ENCODE data around the gene GATA5. TPM values are rescaled to one million over a fixed set of nuclear protein-coding genes. Genes with fewer than 3 reads are reported as not detected.

GATA5 gene
- total RNA-seq, 1 donor from 2014 or later: not detected

- no peak for DNase-seq (ENCODE audit: low spot score in 2 of 2)
- no peaks in the 10 kb centered on the region for H3K9me3 ChIP-seq
- no peak overlapping the region for H3K27ac ChIP-seq
- H3K27me3 ChIP-seq: no peaks in the 10 kb centered on the region
- no peaks in the 10 kb centered on the region for H3K36me3 ChIP-seq
- H3K4me3 ChIP-seq: no peak overlapping the region
- no peak for TF ChIP-seq CTCF (IDR thresholded peaks at IDR 0.05)
- intact Hi-C loops (cut with DNase I): no loop called here
- no peaks in the 10 kb centered on the region for H3K4me1 ChIP-seq
These were observed 6.4 kb downstream of the GATA5 start for GRCh38 chr20:62469352-62469751.

DNA sequence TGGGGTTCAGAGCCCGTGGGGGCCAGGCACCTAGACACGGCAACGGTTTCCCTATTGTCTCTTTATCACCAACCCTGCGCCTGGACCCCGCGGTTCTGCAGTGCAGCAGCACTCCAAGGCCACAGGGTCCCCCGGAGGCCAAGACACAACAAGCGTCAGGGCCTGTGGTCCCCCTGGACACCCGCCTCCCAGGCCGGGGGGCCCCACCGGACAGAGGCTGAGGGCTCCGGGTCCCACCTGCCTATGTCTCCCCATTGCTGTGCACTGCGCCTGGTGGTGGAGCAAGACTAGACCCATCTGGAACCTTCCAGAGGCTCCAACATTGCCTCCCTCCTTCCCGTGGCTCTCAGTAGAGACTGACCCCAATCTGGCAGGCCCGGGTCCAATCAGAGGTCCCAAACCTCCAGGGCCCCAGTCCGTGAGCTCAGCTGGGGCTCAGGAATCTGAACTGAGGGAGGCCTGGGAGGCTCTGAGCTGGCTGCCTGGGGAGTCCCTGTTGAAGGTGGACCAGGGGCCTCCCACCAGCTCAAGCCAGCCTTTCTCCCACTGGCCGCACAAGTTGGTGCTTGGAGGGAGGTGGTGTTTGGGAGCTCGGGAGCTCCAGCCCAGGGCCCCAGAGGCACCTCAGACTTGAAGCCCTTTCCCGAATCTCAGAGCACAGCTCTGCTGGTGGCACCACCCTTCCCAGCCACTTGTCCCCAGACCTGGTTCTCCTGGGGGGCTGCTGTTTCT is 8.8 kb downstream of the GATA5 start:
- TF ChIP-seq CTCF (IDR thresholded peaks at IDR 0.05): no peak
- Histone ChIP-seq H3K27me3 (no peaks in the 10 kb centered on the region), H3K4me1 (no peaks in the 10 kb centered on the region), H3K9me3 (no peaks in the 10 kb centered on the region), H3K36me3 (no peaks in the 10 kb centered on the region), H3K27ac (no peak overlapping the region), H3K4me3 (no peak overlapping the region)
- intact Hi-C loops (cut with DNase I): no loop called here
- DNase-seq (ENCODE audit: low spot score in 2 of 2): no peak

GRCh38 chr20:62466072-62466760 is 9.6 kb downstream of the GATA5 start:
- DNase-seq (ENCODE audit: low spot score in 2 of 2): no peak
- intact Hi-C loops (cut with DNase I): no loop called here
- H3K9me3 ChIP-seq: no peaks in the 10 kb centered on the region
- H3K4me3 ChIP-seq: no peak overlapping the region
- no peaks in the 10 kb centered on the region for H3K27me3 ChIP-seq
- no peaks in the 10 kb centered on the region for H3K4me1 ChIP-seq
- no peak overlapping the region for H3K27ac ChIP-seq
- no peaks in the 10 kb centered on the region for H3K36me3 ChIP-seq
- no peak for TF ChIP-seq CTCF (IDR thresholded peaks at IDR 0.05)

- intact Hi-C loops (cut with DNase I): no loop called here
- H3K27me3 ChIP-seq: no peaks in the 10 kb centered on the region
These were observed 10.8 kb downstream of the GATA5 start for GRCh38 chr20:62464990-62465389.

GRCh38 chr20:62464425-62464770 is 11.4 kb downstream of the GATA5 start:
- Histone ChIP-seq H3K9me3 (no peaks in the 10 kb centered on the region), H3K4me3 (no peak overlapping the region), H3K27ac (no peak overlapping the region), H3K27me3 (no peaks in the 10 kb centered on the region), H3K36me3 (no peaks in the 10 kb centered on the region), H3K4me1 (no peaks in the 10 kb centered on the region)
- TF ChIP-seq CTCF (IDR thresholded peaks at IDR 0.05): no peak
- intact Hi-C loops (cut with DNase I): no loop called here
- no peak for DNase-seq (ENCODE audit: low spot score in 2 of 2)

More at GRCh38 chr20:62464990-62465389, 10.8 kb downstream of the GATA5 start:
- no peak for TF ChIP-seq CTCF (IDR thresholded peaks at IDR 0.05)
- Histone ChIP-seq H3K4me1 (no peaks in the 10 kb centered on the region), H3K4me3 (no peak overlapping the region), H3K36me3 (no peaks in the 10 kb centered on the region), H3K27ac (no peak overlapping the region), H3K9me3 (no peaks in the 10 kb centered on the region)
- DNase-seq (ENCODE audit: low spot score in 2 of 2): no peak

Data from ascending aorta (tissue), 2 donors.